GM18867 (cell line): ENCODE measurements around the gene WBP2NL.
"Not testable (repeated sequence)": the region's sequence is repeated elsewhere in the genome, so short reads cannot be mapped to it uniquely, and the experiment has no call there.

Experiments used
- ATAC-seq: cut with Tn5 transposase; IDR thresholded peaks from one replicate; pipeline ENCODE4 v1.9.1; 2021; ENCODE audit warnings: mild to moderate bottlenecking, moderate library complexity; ENCODE audit not compliant: unreplicated experiment

Gene WBP2NL

DNA sequence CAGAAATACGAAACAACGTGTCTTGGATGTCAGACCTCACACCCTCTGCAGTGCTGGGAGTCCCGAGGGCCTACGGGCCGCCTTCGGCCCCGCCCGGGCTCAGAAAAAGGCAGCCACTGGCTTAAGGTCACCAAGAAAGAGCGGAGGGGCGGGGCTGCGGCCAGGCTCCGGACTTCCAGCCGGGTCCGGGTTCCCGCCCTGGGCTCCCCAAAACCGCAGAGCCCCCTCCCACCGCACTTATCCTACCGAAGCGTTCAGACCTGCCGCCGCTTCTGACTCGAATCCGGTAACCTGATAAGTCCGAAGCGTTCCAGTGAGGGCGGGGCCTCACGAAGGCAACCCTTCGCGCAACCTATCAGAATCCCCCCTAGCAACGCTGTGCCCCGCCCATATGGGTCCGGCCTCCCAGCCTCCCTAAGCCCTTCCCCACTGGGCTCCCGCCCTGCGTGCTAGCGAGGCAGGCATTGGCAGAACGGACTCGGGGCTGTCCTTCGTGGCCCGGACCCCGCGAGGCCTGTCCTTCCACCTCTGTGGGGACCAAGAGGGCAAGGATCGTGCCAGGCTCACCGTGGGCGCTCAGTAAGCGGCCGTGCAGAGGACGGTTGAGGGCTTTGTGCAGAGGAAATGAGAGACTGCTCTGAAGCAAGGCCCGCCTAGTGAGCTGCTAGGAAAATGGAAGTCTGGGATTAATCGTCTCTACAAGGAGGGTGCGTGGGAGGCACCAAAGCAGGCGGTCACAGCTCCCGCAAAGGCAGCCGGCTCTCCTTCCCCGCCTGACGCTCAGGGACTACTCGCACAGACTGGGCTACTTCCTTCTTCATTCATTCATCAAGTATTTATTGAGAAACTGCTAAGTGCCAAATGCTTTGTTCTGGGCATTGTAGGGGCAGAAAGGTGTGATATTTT is 72.2 kb downstream of the WBP2NL start, which contains the start of gene NAGA:
TSS of gene NAGA (minus strand) at position 296 of the 906 bp plus-strand sequence. CDS start 515 bp downstream, outside the sequence.
- ATAC-seq: peak; percentile 90

DNA sequence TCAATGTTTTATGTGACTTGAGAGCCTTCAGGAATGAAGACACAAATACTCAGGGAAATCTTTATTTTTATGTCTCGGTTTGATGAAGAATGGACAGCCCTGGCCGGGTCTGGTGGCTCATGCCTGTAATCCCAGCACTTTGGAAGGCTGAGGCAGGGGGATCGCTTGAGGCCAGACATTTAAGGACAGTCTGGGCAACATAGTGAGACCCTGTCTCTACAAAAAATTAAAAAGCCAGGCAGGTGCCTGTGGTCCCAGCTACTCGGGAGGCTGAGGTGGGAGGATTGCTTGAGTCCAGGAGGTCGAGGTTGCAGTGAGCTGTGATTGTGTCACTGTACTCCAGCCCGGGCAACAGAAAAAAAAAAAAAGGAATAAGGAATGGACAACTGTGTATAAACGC is 72.9 kb downstream of the WBP2NL start:
- not testable (repeated sequence) for ATAC-seq

DNA sequence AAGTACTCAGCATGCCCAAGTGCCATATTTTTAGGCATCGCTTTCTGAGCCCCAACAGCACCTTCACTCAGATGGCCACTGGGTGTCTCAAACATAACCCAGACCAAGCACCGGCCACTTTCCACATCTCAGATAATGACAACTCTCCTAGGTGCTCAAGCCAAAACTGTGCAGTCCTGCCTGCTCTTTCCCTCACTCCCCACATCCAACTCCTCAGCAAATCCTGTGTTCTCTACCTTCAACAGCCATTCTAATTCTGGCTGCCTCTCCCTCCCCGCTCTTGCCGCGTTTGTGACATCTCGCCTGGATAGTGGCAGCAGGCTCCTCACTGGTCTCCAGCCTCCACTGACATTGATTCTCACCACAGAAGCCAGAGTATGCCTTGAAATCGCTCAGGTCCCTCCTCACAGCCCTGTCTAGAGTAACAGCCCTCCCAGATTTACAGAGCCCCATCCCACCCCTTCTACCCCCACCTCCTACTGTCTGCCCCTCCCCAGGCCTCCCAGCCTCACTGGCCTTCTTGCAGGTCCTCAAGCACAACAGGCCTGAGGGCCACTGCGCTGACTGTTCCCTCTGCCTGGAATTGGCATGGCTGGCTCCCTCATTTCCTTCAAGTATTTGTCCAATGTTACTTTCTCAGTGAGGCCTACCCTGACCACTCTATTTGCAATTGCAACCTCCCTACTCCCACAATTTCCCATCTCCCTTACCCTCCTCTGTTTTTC is 74.2 kb downstream of the WBP2NL start:
- ATAC-seq: no peak

DNA sequence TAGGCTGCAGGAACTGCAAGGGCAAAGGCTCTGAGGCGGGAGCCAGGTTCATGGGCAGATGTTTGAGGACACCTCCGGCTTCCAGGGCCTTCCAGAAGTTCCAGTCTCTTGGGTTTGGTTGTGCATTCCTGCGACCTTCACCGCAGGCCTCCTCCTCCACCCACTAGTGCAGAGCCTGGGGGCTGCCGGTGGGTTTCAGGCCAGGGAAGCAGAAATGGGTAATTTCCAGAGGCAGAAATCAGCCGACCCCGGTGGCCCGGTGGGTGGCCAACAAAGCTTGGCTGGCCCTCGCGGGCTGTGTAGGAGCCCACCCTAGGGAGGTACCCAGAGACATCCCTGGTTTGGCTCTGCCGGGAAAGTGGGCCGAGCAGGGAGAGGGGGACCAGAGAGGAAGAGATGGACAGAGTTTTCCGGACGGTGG is 75.0 kb downstream of the WBP2NL start:
- no peak for ATAC-seq

DNA sequence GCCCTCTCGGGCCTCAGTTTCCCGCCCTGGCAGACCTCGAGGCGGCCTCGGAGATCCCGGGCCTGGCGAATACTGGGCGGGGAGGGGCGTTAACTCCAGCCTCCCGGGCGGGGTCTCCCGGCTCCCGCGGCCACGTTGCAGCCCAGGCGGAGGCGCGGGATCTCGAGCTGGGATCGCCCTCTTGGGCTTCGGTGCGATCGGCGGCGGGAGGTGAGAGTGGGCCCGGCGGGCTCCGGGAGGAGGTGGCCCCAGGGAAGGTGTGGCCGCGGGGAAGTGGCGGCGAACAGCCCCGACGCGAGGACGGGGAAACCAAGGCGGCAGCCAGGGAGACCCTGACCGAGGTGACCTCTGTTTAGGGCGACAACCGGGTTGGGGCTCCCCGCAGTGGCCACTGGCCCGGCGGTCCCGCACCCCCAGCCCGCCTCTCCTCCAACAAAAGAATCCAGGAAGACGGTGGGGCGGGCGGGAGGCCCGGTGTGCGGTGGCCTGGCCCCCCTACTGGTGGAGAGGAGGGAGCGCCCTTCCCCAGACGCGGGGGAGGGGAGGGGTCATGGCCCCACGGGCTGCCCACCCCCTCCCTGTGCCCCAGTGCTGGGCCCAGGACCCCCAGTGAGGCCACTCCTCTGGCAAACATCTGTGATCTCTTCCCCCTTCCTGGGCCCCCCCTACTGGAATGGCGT is 75.7 kb downstream of the WBP2NL start, which contains the start of gene PHETA2:
TSS of gene PHETA2 (plus strand) at position 117 of the 680 bp plus-strand sequence. CDS start 3,046 bp downstream, outside the sequence.
- no peak for ATAC-seq

DNA sequence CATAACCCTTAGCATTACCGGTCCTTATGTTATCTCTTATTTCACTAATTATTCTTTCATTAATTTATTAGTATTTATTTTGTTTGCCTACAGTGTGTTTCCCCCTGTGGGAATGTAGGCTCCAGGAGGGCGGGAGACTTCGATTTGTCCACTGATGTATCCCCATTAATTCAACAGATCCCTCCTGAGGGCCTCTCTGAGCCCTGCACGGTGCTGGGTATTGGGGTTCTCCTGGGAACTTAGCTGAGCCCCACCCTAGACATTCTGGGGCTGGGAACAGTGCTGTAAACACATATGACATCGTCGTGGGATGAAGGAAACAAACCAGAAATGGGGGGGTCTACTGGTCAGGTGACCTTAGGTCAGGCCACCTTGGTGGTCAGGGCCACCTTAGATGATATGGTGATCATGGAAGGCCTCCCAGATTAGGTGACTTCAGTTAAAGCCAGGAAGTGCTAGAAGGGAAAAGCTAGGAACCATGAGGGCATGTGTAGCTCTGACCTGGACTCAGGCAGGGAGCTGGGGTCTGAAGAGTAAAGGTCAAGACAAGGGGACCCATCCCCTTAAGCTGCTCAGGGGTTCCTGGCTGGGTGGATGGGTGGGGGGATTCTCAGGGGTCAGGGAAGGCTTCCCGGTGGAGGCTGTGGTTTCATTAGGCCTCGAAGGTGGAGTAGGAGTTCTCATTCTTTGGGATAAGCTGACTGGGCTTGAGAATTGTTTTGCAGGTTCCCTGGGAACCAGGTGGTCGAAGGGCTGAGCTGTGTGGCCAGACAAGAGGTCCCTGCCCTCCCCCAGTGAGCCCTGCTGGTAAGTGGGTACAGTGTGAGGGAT is 76.5 kb downstream of the WBP2NL start:
- ATAC-seq: no peak

DNA sequence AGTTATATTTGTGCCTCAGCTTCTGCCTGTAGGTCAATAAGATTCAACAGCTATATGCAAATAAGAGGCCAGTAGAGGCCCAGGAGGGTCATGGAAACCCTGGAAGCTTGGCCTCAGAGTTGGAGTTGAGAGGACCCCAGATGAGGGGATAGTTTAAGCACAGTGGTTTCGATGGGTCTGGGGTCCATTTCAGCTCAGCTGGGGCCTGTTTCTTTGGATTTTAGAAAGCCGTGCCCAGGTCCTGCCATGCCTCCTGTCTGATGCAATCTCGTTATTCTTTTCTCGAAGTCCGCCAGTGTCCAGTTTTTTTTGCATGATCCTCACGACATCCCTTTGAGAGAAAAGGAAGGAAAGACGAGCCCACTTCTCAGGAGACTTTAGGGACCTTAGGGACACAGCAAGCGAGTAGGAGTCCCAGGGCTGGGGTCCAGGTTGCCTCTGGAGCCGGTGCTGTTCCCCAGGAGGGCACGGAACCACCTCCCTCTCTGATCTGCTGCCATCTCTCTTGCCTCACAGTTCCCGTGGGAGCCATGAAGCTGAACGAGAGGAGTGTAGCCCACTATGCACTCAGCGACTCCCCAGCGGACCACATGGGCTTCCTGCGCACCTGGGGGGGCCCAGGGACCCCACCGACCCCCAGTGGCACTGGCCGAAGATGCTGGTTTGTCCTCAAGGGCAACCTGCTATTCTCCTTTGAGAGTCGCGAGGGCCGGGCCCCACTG is 78.3 kb downstream of the WBP2NL start:
- ATAC-seq: no peak

DNA sequence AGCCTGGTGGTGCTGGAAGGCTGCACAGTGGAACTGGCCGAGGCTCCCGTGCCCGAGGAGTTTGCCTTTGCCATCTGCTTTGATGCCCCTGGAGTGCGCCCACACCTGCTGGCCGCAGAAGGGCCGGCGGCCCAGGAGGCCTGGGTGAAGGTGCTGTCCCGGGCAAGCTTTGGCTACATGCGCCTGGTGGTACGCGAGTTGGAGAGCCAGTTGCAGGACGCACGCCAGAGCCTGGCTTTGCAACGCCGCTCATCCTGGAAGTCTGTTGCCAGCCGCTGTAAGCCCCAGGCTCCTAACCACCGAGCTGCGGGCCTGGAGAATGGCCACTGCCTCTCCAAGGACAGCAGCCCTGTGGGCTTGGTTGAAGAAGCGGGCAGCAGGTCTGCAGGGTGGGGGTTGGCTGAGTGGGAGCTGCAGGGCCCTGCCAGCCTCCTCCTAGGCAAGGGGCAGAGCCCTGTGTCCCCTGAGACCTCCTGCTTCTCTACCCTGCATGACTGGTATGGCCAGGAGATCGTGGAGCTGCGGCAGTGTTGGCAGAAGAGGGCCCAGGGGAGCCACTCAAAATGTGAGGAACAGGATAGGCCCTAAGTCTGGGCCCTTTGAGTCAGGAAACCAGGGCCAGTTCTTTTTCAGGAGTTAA is 79.0 kb downstream of the WBP2NL start:
- ATAC-seq: no peak
